Measurements from ENCODE around the gene TAOK2. TPM values are rescaled to one million over a fixed set of nuclear protein-coding genes. Genes with fewer than 3 reads are reported as not detected.
A peak's percentile ranks its signal among the peaks of the same experiment; 100 is the strongest.

Gene TAOK2
- total and polyA plus RNA-seq, 2 of the 13 experiments (the other 11 are each of a cell fraction or from before 2014, with no cell fraction given) = 17.4 to 43.2 TPM

GRCh38 chr16:29943846-29944799, 29.5 kb upstream of the TAOK2 start (continued):
- TF ChIP-seq, protein P1, sequence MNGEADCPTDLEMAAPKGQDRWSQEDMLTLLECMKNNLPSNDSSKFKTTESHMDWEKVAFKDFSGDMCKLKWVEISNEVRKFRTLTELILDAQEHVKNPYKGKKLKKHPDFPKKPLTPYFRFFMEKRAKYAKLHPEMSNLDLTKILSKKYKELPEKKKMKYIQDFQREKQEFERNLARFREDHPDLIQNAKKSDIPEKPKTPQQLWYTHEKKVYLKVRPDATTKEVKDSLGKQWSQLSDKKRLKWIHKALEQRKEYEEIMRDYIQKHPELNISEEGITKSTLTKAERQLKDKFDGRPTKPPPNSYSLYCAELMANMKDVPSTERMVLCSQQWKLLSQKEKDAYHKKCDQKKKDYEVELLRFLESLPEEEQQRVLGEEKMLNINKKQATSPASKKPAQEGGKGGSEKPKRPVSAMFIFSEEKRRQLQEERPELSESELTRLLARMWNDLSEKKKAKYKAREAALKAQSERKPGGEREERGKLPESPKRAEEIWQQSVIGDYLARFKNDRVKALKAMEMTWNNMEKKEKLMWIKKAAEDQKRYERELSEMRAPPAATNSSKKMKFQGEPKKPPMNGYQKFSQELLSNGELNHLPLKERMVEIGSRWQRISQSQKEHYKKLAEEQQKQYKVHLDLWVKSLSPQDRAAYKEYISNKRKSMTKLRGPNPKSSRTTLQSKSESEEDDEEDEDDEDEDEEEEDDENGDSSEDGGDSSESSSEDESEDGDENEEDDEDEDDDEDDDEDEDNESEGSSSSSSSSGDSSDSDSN (CRISPR knock-in tag; IDR thresholded peaks at IDR 0.05) = no peak; the same call in 1 of the 2 replicates
- TF ChIP-seq STAT5B (CRISPR knock-in tag; IDR thresholded peaks at IDR 0.05) (no peak), IRF9 (CRISPR knock-in tag; IDR thresholded peaks at IDR 0.05; ENCODE audit: borderline replicate concordance) (no peak), NFKBIZ (CRISPR knock-in tag; IDR thresholded peaks at IDR 0.05) (no peak), NR0B2 (CRISPR knock-in tag; IDR thresholded peaks at IDR 0.05) (no peak), ARID3A (IDR thresholded peaks at IDR 0.05; ENCODE audit: low read depth, low read length) (peak; percentile 96), RARG (CRISPR knock-in tag; IDR thresholded peaks at IDR 0.05; ENCODE audit: low read depth) (no peak), ZNF788 (CRISPR knock-in tag; IDR thresholded peaks at IDR 0.05; ENCODE audit: borderline replicate concordance) (peak; percentile 48; the same call in 1 of the 2 replicates), E2F5 (CRISPR knock-in tag; conservative IDR thresholded peaks at IDR 0.05) (no peak), PRDM4 (CRISPR knock-in tag; IDR thresholded peaks at IDR 0.05; ENCODE audit: borderline replicate concordance) (no peak), HMGA1 (CRISPR knock-in tag; conservative IDR thresholded peaks at IDR 0.05) (no peak), FOXJ3 (CRISPR knock-in tag; IDR thresholded peaks at IDR 0.05; ENCODE audit: borderline replicate concordance) (no peak), SMYD3 (CRISPR knock-in tag; IDR thresholded peaks at IDR 0.05) (no peak), ZEB1 (IDR thresholded peaks at IDR 0.05; ENCODE audit: insufficient replicate concordance, low read depth) (no peak)
- TF ChIP-seq, protein P2, sequence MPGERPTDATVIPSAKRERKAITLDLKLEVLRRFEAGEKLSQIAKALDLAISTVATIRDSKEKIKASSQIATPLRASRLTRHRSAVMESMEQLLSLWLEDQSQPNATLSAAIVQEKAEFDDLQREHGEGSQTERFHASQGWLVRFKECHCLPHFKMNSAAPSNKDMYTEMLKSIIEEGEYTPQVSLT (CRISPR knock-in tag; IDR thresholded peaks at IDR 0.05; ENCODE audit: borderline replicate concordance, low read depth) = no peak

Data from HepG2 (cell line).